Measurements from ENCODE around the gene SERINC2. TPM values are rescaled to one million over a fixed set of nuclear protein-coding genes. Genes with fewer than 3 reads are reported as not detected.

Gene SERINC2
- total and polyA plus RNA-seq, 2 experiments from 2014 or later, result 20.5 to 23.3 TPM

- Histone ChIP-seq H3K9me2 (ENCODE audit: insufficient read depth) (no peaks in the 10 kb centered on the region), H2AFZ (no peak overlapping the region)
Measured at GRCh38 chr1:31393463-31393862, 19.6 kb upstream of the SERINC2 start.

More at GRCh38 chr1:31393463-31393862, 19.6 kb upstream of the SERINC2 start:
- no peak for DNase-seq (ENCODE audit: low spot score)
- Histone ChIP-seq H4K20me1 (replicated peaks; ENCODE audit: insufficient read depth) (no peaks in the 10 kb centered on the region; the same call in 1 of the 2 replicates), H3K79me2 (replicated peaks; ENCODE audit: insufficient read depth) (no peaks in the 10 kb centered on the region), H3K4me2 (no peak overlapping the region), H3K36me3 (ENCODE audit: insufficient read depth) (no peaks in the 10 kb centered on the region), H3K27me3 (ENCODE audit: insufficient read depth) (peaks cover 3% of the 10 kb centered on the region; the same call in 1 of the 2 replicates), H3K4me1 (ENCODE audit: insufficient read depth) (peaks cover 7% of the 10 kb centered on the region), H3F3A (replicated peaks; ENCODE audit: low read depth) (no peaks in the 10 kb centered on the region), H3K4me3 (no peak overlapping the region), H3K27ac (ENCODE audit: low read depth) (no peak overlapping the region)
- Mint-ChIP-seq H3K27me3 (ENCODE audit: insufficient read depth, low read depth, poor library complexity) (peaks cover 14% of the 10 kb centered on the region), H3K9me3 (no peaks in the 10 kb centered on the region), H3K27ac (no peak overlapping the region), H3K36me3 (ENCODE audit: low read depth) (no peaks in the 10 kb centered on the region), H3K4me1 (peaks cover 10% of the 10 kb centered on the region), H3K4me3 (no peak overlapping the region)
- TF ChIP-seq ETS1 (IDR thresholded peaks at IDR 0.05) (no peak), NANOG (IDR thresholded peaks at IDR 0.05; ENCODE audit: borderline replicate concordance) (no peak), ZNF331 (CRISPR knock-in tag; IDR thresholded peaks at IDR 0.05; ENCODE audit: low read depth) (no peak), STAT1 (IDR thresholded peaks at IDR 0.05; ENCODE audit: unreplicated experiment) (no peak), ZNF114 (CRISPR knock-in tag; IDR thresholded peaks at IDR 0.05) (no peak), CTCF (conservative IDR thresholded peaks at IDR 0.05; ENCODE audit: low read depth in 2 of 2) (no peak), EZH2phosphoT487 (IDR thresholded peaks at IDR 0.05; ENCODE audit: unreplicated experiment) (no peak), EZH2 (IDR thresholded peaks at IDR 0.05; ENCODE audit: low read depth, unreplicated experiment) (no peak), ZNF462 (CRISPR knock-in tag; IDR thresholded peaks at IDR 0.05) (no peak), REST (IDR thresholded peaks at IDR 0.05; ENCODE audit: unreplicated experiment) (no peak), POLR2AphosphoS5 (IDR thresholded peaks at IDR 0.05; ENCODE audit: low read depth) (no peak), JUNB (IDR thresholded peaks at IDR 0.05; ENCODE audit: unreplicated experiment) (no peak), CREB1 (CRISPR knock-in tag; IDR thresholded peaks at IDR 0.05; ENCODE audit: low read depth) (no peak)
- no peak for ATAC-seq

Data from GM23338 (cell line).